ENCODE data around the gene OAT. TPM values are rescaled to one million over a fixed set of nuclear protein-coding genes. Genes with fewer than 3 reads are reported as not detected.

The OAT gene
- total RNA-seq, 1 experiment from 2014 or later = 25.2 TPM

DNA sequence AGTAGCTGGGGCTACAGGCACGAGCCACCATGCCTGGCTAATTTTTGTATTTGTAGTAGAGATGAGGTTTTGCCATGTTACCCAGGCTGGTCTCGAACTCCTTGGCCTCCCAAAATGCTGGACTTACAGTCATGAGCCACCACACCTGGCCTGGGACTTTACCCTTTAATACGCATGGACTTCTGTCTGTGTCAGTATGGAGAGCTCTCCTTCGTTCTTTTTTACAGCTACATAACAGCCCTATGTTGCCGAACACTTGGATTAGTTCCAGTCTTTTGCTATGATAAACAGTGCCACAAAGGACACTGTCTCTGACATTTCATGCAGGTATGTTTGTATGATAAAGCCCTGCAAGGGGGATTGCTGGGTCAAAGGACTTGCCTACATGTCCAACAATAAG lies 10.9 kb upstream of the OAT start:
- CTCF ChIA-PET = no interaction called here
- TF ChIP-seq EZH2 (IDR thresholded peaks at IDR 0.05; ENCODE audit: borderline replicate concordance, low read depth, low read length, poor library complexity, severe bottlenecking) = no peak
- TF ChIP-seq, protein P1, sequence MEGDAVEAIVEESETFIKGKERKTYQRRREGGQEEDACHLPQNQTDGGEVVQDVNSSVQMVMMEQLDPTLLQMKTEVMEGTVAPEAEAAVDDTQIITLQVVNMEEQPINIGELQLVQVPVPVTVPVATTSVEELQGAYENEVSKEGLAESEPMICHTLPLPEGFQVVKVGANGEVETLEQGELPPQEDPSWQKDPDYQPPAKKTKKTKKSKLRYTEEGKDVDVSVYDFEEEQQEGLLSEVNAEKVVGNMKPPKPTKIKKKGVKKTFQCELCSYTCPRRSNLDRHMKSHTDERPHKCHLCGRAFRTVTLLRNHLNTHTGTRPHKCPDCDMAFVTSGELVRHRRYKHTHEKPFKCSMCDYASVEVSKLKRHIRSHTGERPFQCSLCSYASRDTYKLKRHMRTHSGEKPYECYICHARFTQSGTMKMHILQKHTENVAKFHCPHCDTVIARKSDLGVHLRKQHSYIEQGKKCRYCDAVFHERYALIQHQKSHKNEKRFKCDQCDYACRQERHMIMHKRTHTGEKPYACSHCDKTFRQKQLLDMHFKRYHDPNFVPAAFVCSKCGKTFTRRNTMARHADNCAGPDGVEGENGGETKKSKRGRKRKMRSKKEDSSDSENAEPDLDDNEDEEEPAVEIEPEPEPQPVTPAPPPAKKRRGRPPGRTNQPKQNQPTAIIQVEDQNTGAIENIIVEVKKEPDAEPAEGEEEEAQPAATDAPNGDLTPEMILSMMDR (conservative IDR thresholded peaks at IDR 0.05; ENCODE audit: low read depth, low read length) = no peak

DNA sequence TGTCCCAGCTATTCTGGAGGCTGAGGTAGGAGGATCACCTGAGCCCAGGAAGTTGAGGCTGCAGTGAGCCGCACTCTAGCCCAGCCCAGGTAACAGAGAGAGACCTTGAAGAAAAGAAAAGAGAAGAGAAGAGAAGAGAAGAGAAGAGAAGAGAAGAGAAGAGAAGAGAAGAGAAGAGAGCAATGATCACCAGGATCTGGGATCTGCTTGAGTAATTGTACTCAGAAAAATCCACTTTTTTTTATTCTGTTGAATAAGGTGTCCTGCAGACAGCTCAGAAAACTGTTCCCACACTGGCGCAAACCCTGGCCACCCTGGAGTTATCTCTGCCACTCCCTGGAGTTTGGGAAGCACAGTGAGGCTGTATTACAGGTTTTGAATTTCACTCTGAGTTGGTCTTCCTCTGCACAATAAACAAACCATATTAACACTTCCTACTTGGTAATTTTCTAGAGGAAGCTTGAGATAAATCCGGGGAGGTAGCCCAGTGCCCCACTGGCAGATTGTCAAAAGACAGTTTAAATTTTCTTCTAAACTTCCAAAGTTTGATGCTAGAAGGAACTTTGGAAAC lies 9.6 kb upstream of the OAT start:
- no peak for DNase-seq (ENCODE audit: low spot score)
- Histone ChIP-seq H3K4me3 (ENCODE audit: low read depth, low read length, poor library complexity, severe bottlenecking) (no peak overlapping the region), H3K9me3 (ENCODE audit: low read depth, low read length, poor library complexity, severe bottlenecking) (no peaks in the 10 kb centered on the region), H3K27me3 (replicated peaks; ENCODE audit: insufficient read depth, low read depth, low read length, poor library complexity) (peaks cover 51% of the 10 kb centered on the region), H3K27ac (ENCODE audit: low read depth, low read length, poor library complexity, severe bottlenecking) (no peak overlapping the region), H3K4me1 (ENCODE audit: insufficient read depth, low read length, poor library complexity, severe bottlenecking) (no peaks in the 10 kb centered on the region), H3K36me3 (ENCODE audit: insufficient read depth, low read length, poor library complexity, severe bottlenecking) (no peaks in the 10 kb centered on the region)
- TF ChIP-seq, protein P1 (conservative IDR thresholded peaks at IDR 0.05; ENCODE audit: low read depth, low read length) = no peak
- TF ChIP-seq EZH2 (IDR thresholded peaks at IDR 0.05; ENCODE audit: borderline replicate concordance, low read depth, low read length, poor library complexity, severe bottlenecking) = no peak
- ChIA-PET POLR2A (ENCODE audit: low non-redundant PET) (no interaction called here), CTCF (no interaction called here)
- no TSS peak for BruUV-seq (replicated peaks)
- intact Hi-C loops (cut with micrococcal nuclease; ENCODE audit: unreplicated experiment) = no loop called here

More for the DNA sequence above, 10.9 kb upstream of the OAT start:
- H3K36me3 ChIP-seq (ENCODE audit: insufficient read depth, low read length, poor library complexity, severe bottlenecking) = no peaks in the 10 kb centered on the region
- H3K4me1 ChIP-seq (ENCODE audit: insufficient read depth, low read length, poor library complexity, severe bottlenecking) = no peaks in the 10 kb centered on the region
- H3K9me3 ChIP-seq (ENCODE audit: low read depth, low read length, poor library complexity, severe bottlenecking) = no peaks in the 10 kb centered on the region
- H3K4me3 ChIP-seq (ENCODE audit: low read depth, low read length, poor library complexity, severe bottlenecking) = no peak overlapping the region
- POLR2A ChIA-PET (ENCODE audit: low non-redundant PET) = no interaction called here
- no peak for DNase-seq (ENCODE audit: low spot score)
- no TSS peak for BruUV-seq (replicated peaks)
- H3K27me3 ChIP-seq (replicated peaks; ENCODE audit: insufficient read depth, low read depth, low read length, poor library complexity) = peaks cover 44% of the 10 kb centered on the region
- no peak overlapping the region for H3K27ac ChIP-seq (ENCODE audit: low read depth, low read length, poor library complexity, severe bottlenecking)
- intact Hi-C loops (cut with micrococcal nuclease; ENCODE audit: unreplicated experiment) = no loop called here

DNA sequence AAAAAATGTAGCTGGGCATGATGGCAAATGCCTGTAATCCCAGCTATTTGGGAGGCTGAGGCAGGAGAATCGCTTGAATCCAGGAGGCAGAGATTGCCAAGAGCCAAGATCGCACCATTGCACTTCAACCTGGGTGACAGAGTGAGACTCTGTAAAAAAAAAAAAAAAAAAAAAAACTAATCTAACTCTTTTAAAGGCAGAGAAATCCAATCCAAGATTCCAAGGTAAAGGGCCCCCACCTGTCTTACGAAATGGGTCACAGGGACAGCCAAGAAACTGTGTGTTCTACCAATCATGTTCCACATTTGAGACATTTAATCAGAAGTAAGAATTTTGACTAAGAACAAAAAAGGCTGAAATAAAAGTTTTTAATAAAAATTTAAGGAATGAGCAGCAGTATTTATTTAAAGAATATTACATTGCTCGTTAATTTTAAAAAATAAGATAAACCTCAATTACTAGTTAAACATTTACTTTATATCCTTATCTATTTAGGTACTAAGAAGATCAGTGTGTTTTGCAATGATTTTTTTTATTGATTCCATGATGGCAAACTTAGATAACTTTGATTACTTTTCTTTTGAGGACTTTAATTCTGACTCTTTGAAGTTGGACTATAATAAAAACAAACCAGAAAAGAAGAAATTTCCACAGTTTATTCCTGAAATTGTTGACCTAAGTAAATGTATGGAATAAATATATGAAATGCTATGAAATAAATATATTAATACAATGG lies 6.7 kb upstream of the OAT start:
- ChIA-PET POLR2A (ENCODE audit: low non-redundant PET) (no interaction called here), CTCF (no interaction called here)
- Histone ChIP-seq H3K9me3 (ENCODE audit: low read depth, low read length, poor library complexity, severe bottlenecking) (no peaks in the 10 kb centered on the region), H3K27me3 (replicated peaks; ENCODE audit: insufficient read depth, low read depth, low read length, poor library complexity) (peaks cover 72% of the 10 kb centered on the region), H3K4me3 (ENCODE audit: low read depth, low read length, poor library complexity, severe bottlenecking) (no peak overlapping the region), H3K27ac (ENCODE audit: low read depth, low read length, poor library complexity, severe bottlenecking) (no peak overlapping the region), H3K36me3 (ENCODE audit: insufficient read depth, low read length, poor library complexity, severe bottlenecking) (no peaks in the 10 kb centered on the region), H3K4me1 (ENCODE audit: insufficient read depth, low read length, poor library complexity, severe bottlenecking) (no peaks in the 10 kb centered on the region)
- DNase-seq (ENCODE audit: low spot score) = no peak
- TF ChIP-seq, protein P1 (conservative IDR thresholded peaks at IDR 0.05; ENCODE audit: low read depth, low read length) = no peak
- no peak for TF ChIP-seq EZH2 (IDR thresholded peaks at IDR 0.05; ENCODE audit: borderline replicate concordance, low read depth, low read length, poor library complexity, severe bottlenecking)
- intact Hi-C loops (cut with micrococcal nuclease; ENCODE audit: unreplicated experiment) = no loop called here
- BruUV-seq (replicated peaks) = no TSS peak
